GM12874 (cell line): Measurements from ENCODE around the gene TREH.

ENCODE experiments used
- TF ChIP-seq, protein P1 (sequence below): IDR thresholded peaks from 2 replicates; pipeline ENCODE4 v1.5.1; 2011; ENCODE audit warnings: low read depth, mild to moderate bottlenecking, control low read depth, low read length, moderate library complexity; ENCODE audit not compliant: insufficient read depth

Gene TREH

DNA sequence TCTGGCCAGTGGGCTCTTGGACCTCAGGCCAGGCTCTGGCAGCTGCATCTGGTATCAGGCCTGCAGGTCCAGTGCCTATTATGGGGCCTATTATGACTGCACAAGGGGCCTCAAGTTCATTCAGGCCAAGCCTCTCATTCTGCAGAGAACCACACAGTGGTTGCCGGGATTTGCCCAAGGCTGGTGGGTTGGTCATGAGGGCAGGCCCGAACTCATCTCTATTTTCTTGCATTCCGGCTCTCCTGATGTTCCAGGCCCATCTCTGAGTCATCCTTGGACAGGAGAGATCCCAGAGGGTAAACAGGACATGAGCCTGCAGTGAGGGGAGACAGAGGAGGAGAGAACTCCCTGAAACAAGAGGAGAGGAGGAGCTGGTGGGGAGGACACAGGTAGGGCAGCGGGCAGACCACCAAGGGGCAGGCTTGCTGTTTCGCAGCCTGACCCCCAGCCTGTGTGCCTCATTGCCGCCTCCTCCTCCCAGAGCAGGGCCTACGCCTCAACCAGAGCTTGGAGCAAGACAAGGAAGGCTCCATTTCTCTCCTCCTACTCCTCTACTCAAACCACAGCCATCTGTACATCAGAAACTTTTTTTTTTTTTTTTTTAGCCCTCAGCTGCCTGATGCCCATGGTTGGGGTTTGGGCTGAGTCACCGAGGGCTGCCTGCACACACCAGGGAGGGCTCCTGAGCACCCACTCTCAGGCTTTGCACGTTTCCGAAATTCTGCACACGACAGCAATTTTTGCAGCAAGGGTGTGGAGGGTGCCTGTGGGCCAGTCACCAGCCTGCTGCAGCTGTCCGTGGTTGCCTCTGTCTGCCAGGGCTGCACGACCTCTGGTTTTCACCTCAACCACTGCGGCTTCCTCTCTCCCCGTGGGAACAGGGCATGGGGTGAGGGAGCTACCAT is 12.7 kb upstream of the TREH start:
- TF ChIP-seq, protein P1, sequence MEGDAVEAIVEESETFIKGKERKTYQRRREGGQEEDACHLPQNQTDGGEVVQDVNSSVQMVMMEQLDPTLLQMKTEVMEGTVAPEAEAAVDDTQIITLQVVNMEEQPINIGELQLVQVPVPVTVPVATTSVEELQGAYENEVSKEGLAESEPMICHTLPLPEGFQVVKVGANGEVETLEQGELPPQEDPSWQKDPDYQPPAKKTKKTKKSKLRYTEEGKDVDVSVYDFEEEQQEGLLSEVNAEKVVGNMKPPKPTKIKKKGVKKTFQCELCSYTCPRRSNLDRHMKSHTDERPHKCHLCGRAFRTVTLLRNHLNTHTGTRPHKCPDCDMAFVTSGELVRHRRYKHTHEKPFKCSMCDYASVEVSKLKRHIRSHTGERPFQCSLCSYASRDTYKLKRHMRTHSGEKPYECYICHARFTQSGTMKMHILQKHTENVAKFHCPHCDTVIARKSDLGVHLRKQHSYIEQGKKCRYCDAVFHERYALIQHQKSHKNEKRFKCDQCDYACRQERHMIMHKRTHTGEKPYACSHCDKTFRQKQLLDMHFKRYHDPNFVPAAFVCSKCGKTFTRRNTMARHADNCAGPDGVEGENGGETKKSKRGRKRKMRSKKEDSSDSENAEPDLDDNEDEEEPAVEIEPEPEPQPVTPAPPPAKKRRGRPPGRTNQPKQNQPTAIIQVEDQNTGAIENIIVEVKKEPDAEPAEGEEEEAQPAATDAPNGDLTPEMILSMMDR, result no peak

DNA sequence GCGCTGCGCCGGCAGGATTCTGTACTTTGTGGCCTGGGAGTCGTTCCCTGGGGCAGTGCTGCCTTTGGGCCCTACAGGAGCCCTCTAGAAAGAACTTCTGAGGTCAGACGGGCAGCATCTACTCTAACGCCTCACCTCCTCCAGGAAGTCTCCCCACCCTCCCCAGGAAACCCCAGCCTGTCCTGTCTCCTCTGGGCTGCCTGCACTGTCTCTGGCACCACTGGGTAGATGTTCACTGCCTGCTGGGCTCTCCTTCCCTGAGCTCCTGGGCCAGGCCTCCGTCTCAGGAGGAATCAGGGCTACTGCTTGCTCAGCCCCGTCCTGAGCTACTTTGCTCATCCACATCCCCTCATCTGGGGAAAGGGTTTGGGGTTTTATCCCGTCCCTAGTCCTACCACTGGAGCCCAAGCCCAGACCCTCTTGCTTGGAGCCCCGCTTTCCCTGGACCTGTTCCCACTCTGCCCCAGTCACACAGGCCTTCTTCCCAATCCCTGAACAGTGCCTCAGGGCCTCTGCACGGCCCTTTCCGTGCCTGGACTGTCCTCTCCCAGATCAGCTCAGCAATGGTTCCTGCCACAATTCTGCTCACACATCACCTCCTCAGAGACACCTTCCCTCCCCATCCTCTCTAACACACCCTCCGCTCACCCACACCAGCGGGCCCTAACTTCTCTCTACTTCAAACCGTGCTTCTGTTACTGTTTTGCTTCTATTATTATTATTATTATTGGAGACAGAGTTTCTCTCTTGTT is 11.3 kb upstream of the TREH start:
- TF ChIP-seq, protein P1, result no peak

DNA sequence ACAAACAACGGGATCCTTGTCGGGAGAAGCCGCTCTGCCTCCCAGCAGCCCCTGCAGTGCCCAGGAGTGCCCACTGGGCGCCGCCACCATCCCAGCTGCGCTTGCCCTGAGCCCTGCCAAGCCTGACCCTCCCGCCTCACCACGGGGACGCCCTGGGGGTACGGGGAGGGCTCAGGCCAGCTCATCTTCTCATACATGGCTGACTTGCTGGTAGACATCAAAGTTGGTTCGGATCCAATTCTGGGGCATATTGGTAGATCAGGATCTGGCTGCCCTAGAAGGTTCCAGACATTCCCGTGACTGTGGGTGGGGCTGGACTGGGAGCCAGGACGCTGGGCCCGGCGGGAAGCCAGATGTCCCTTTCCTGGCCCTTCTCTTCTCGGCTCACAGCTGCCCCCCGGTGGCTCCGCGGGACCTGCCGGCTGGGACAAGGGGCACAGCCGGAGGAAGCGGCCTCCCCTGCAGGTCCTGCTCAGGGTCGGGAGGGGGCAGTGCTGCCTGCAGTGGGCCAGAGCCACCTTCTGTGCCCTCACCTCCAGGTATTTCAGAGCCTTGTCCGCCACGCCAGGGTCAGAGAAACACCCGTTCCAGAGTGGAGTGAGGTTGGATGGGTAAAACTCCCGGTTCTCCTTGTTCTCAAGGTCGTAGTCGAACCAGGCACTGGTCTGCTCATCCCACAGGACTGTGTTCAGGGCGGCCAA is 10.6 kb upstream of the TREH start:
- TF ChIP-seq, protein P1, result peak; percentile 96

DNA sequence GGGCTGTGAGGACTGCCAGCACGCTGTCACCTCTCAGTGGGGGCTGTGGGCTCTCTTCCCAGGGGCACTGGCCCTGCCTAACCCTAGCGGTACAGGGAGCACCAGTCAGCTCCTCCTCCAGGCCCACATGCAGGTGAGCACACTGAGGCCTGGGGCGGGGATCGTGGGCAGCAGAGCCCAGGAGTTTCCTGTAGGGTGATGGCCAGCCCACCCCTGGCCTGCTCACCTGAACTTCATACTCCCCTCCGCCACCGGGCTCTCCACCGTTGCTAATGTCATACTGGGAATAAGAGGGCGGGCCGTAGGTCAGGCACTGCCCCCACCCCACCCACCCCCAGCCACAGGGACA is 10.0 kb upstream of the TREH start:
- TF ChIP-seq, protein P1, result no peak

DNA sequence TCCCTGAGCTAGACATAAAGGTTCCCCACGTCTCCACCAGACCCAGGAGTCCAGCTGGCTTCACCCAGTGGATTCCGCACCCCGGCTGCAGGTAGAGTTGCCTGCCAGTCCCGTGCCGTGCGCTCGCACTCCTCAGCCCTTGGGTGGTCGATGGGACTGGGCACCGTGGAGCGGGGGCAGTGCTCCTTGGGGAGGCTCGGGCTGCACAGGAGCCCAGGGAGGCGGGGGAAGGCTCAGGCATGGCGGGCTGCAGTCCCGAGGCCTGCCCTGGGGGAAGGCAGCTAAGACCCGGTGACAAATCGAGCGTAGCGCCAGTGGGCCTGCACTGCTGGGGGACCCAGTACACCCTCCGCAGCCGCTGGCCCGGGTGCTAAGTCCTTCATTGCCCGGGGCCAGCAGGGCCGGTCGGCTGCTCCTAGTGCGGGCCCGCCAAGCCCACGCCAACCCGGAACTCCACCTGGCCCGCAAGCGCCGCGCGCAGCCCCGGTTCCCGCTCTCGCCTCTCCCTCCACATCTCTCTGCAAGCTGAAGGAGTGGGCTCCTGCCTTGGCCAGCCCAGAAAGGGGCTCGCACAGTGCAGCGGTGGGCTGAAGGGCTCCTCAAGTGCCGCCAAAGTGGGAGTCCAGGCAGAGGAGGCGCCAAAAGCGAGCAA is 9.5 kb upstream of the TREH start:
- TF ChIP-seq, protein P1, result no peak

DNA sequence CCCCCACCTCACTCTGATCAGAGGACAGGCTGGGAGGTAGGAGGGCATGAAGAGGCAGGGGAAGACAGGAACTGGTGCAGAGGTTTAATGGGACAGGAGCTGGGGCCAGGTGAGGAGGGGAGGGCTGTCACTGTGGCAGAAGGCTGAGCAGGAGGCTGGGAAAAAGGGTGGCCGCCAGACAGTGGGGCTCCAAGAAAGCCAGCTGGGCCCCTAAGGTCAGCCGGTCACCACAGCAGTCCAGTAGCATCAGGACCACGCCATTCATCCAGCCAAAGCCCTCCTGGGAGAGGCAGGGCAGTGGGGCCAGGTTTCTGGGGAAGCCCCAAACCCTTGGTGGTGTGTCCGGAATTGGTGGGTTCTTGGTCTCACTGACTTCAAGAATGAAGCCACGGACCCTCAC is 8.5 kb upstream of the TREH start:
- TF ChIP-seq, protein P1, result no peak
